A549 (cell line): ENCODE measurements around the gene TMSB15B. TPM values are rescaled to one million over a fixed set of nuclear protein-coding genes. Genes with fewer than 3 reads are reported as not detected.

Source experiments
- ATAC-seq, 2 experiments: fragments of 200-7000 bp in 1 of 2; fragments of >200 bp in 1 of 2; cut with Nextera tagmentation in 1 of 2; cut with Tn5 transposase in 1 of 2; 3 replicates each; pipeline versions ENCODE4 v1.8.0 to v1.9.1; 2018 to 2020; ENCODE audit warnings: mild to moderate bottlenecking in 1 of 2, moderate library complexity in 1 of 2
- CTCF ChIA-PET: fragments of 300-600 bp; sonication (Branson Sonifier 250); formaldehyde crosslinking; extraction: SDS; loops from one replicate; lab custom pipeline; 2021; ENCODE audit warnings: antibody characterized with exemption, inconsistent platforms; lab: Yijun Ruan, JAX
- POLR2A ChIA-PET: fragments of 350-600 bp; formaldehyde crosslinking; extraction: SDS; loops from one replicate; lab custom pipeline; 2021; ENCODE audit warnings: antibody characterized with exemption, inconsistent platforms; lab: Yijun Ruan, JAX
- DNase-seq, 2 experiments: peaks; one replicate each; pipeline versions ENCODE4 v3.0.0 to v3.0.0-alpha.2; 2011 to 2016; ENCODE audit warnings: low read depth in 1 of 2, low spot score in 1 of 2
- FAIRE-seq: peaks from 2 replicates; lab custom pipeline; 2011; peaks lifted over from hg19 to GRCh38; lab: Jason Lieb, UNC
- H3K27ac ChIP-seq, 2 experiments: fragments of >200 bp; sonication (Bioruptor Twin); formaldehyde crosslinking; 3 replicates each; pipeline ENCODE4 v1.5.1; 2016 to 2017
- H3K4me1 ChIP-seq: fragments of >200 bp; sonication (Bioruptor Twin); formaldehyde crosslinking; 3 replicates; pipeline ENCODE4 v1.6.1; 2016
- H3K4me2 ChIP-seq: fragments of >200 bp; sonication (Bioruptor Twin); formaldehyde crosslinking; 3 replicates; pipeline ENCODE4 v1.6.1; 2016
- H3K4me3 ChIP-seq: fragments of >200 bp; sonication (Bioruptor Twin); formaldehyde crosslinking; 3 replicates; pipeline ENCODE4 v1.5.1; 2016
- H3K9me3 ChIP-seq: fragments of >200 bp; sonication (Bioruptor Twin); formaldehyde crosslinking; 3 replicates; pipeline ENCODE4 v1.6.1; 2016
- BHLHE40 ChIP-seq: IDR thresholded peaks from 2 replicates; pipeline ENCODE4 v1.6.1; 2012; ENCODE audit warnings: low read depth, low read length, inconsistent platforms
- CHD2 ChIP-seq: fragments of 150-350 bp; IDR thresholded peaks from 2 replicates; pipeline ENCODE4 v1.6.1; 2014; ENCODE audit warnings: low read length; ENCODE audit not compliant: partially characterized antibody
- CTCF ChIP-seq: fragments of >200 bp; sonication (Bioruptor Twin); formaldehyde crosslinking; IDR thresholded peaks from 3 replicates; pipeline ENCODE4 v1.5.1; 2016
- EHF ChIP-seq: fragments of 250-450 bp; sonication (Bioruptor Pico); IDR thresholded peaks from 2 replicates; pipeline ENCODE4 v1.5.0; 2020; ENCODE audit warnings: mild to moderate bottlenecking
- ESRRA ChIP-seq: fragments of 150-350 bp; IDR thresholded peaks from 2 replicates; pipeline ENCODE4 v1.6.1; 2014; ENCODE audit warnings: mild to moderate bottlenecking, low read length, borderline replicate concordance
- HDAC2 ChIP-seq: fragments of 200-600 bp; sonication (generic); IDR thresholded peaks from 2 replicates; pipeline ENCODE4 v1.6.1; 2016
- HMGXB4 ChIP-seq: fragments of 250-450 bp; sonication (Bioruptor Pico); IDR thresholded peaks from 2 replicates; pipeline ENCODE4 v1.5.0; 2021; ENCODE audit warnings: mild to moderate bottlenecking, moderate library complexity, borderline replicate concordance
- HOXB13 ChIP-seq: fragments of 250-450 bp; sonication (Bioruptor Pico); IDR thresholded peaks from 2 replicates; pipeline ENCODE4 v1.5.0; 2020; ENCODE audit warnings: low read depth, mild to moderate bottlenecking, moderate library complexity
- JUN ChIP-seq, 2 experiments: fragments of >200 bp; sonication (Bioruptor Twin); formaldehyde crosslinking; IDR thresholded peaks; 2 replicates in 1 of 2; 3 replicates in 1 of 2; pipeline ENCODE4 v1.6.1; 2016 to 2017
- KDM5A ChIP-seq: fragments of 200-600 bp; sonication (generic); IDR thresholded peaks from 2 replicates; pipeline ENCODE4 v1.6.1; 2016; ENCODE audit warnings: antibody characterized with exemption, mild to moderate bottlenecking
- MAFK ChIP-seq: fragments of 450-650 bp; IDR thresholded peaks from 2 replicates; pipeline ENCODE4 v1.6.1; 2014; ENCODE audit not compliant: partially characterized antibody
- MAX ChIP-seq: IDR thresholded peaks from 2 replicates; pipeline ENCODE4 v1.6.1; 2012
- MAZ ChIP-seq: fragments of 150-350 bp; IDR thresholded peaks from 2 replicates; pipeline ENCODE4 v1.6.1; 2014; ENCODE audit warnings: antibody characterized with exemption, low read depth, low read length, borderline replicate concordance
- MYC ChIP-seq: IDR thresholded peaks from 2 replicates; pipeline ENCODE4 v1.6.1; 2012; ENCODE audit warnings: mild to moderate bottlenecking, inconsistent platforms, low read length, improper control_type of control experiment, borderline replicate concordance
- NFE2L2 ChIP-seq: fragments of 150-350 bp; conservative IDR thresholded peaks from 2 replicates; pipeline ENCODE4 v1.6.1; 2014; ENCODE audit warnings: low read length
- POLR2AphosphoS2 ChIP-seq: conservative IDR thresholded peaks from 2 replicates; pipeline ENCODE4 v1.6.1; 2012; ENCODE audit warnings: low read length, improper control_type of control experiment, inconsistent platforms
- RFX5 ChIP-seq: fragments of 450-650 bp; IDR thresholded peaks from 2 replicates; pipeline ENCODE4 v1.7.1; 2014; ENCODE audit warnings: antibody characterized with exemption, mild to moderate bottlenecking, moderate library complexity
- RNF2 ChIP-seq: fragments of 200-600 bp; sonication (generic); IDR thresholded peaks from 2 replicates; pipeline ENCODE4 v1.6.1; 2016; ENCODE audit warnings: low read depth, mild to moderate bottlenecking, antibody characterized with exemption, moderate library complexity, borderline replicate concordance
- SMC3 ChIP-seq: fragments of >200 bp; sonication (Bioruptor Twin); formaldehyde crosslinking; IDR thresholded peaks from 3 replicates; pipeline ENCODE4 v1.6.1; 2018; ENCODE audit warnings: inconsistent platforms
- USF2 ChIP-seq: fragments of 450-650 bp; IDR thresholded peaks from 2 replicates; pipeline ENCODE4 v1.6.1; 2014; ENCODE audit warnings: antibody characterized with exemption
- ZC3H11A ChIP-seq: fragments of 450-650 bp; IDR thresholded peaks from 2 replicates; pipeline ENCODE4 v1.6.1; 2014; ENCODE audit warnings: antibody characterized with exemption, mild to moderate bottlenecking
- ZFP36 ChIP-seq: fragments of 450-650 bp; IDR thresholded peaks from 2 replicates; pipeline ENCODE4 v1.6.1; 2014; ENCODE audit warnings: borderline replicate concordance; ENCODE audit not compliant: partially characterized antibody
- ZNF302 ChIP-seq: fragments of 250-450 bp; sonication (Bioruptor Pico); IDR thresholded peaks from 2 replicates; pipeline ENCODE4 v1.9.0; 2021; ENCODE audit warnings: inconsistent platforms, mild to moderate bottlenecking, moderate library complexity
- WGBS: methylation state at CpG from one replicate; pipeline ENCODE4 v1.1.6; 2017; ENCODE audit errors: missing lambda C conversion rate; 5-methylcytosine and 5-hydroxymethylcytosine counted together
- polyA plus RNA-seq, 4 experiments: library from polyadenylated mRNA; depleted of rRNA in 3 of 4; stranded (reverse); fragments of >200 nt; fragmentation: RNase III in 1 of 4; extraction: RNeasy Plus Mini Kit Qiagen cat#74134 plus additional on column Dnase treatment in 1 of 4; gene quantifications; 2 replicates in 3 of 4; 3 replicates in 1 of 4; pipeline ENCODE4 v1.2.3, GENCODE V29; 2011 to 2017

TMSB15B gene
- polyA plus RNA-seq, 2 of the 4 experiments (the other 2 are of a cell fraction) = 6.5 to 12.2 TPM

GRCh38 chrX:103927030-103927429, 35.4 kb upstream of the TMSB15B start:
- TF ChIP-seq CTCF = no peak
- TF ChIP-seq ZFP36 = no peak
- no peak for TF ChIP-seq KDM5A
- no peak for TF ChIP-seq USF2
- TF ChIP-seq RNF2 = no peak
- no peak for TF ChIP-seq ESRRA
- no peak for TF ChIP-seq BHLHE40
- TF ChIP-seq RFX5 = no peak
- no peak for TF ChIP-seq MAX
- no peak for TF ChIP-seq SMC3
- TF ChIP-seq HDAC2 = no peak
- TF ChIP-seq NFE2L2 = no peak
- TF ChIP-seq HOXB13 (CRISPR knock-in tag) = no peak
- no peak for TF ChIP-seq MYC
- no peak for TF ChIP-seq ZNF302 (CRISPR knock-in tag)
- TF ChIP-seq POLR2AphosphoS2 = no peak
- TF ChIP-seq HMGXB4 (CRISPR knock-in tag) = no peak
- no peak for TF ChIP-seq EHF (CRISPR knock-in tag)
- TF ChIP-seq CHD2 = no peak
- 63% methylated on average over 4 of the region's 4 CpGs for WGBS
- ChIA-PET CTCF (interaction anchor here (0.5 kb wide), 1 partner anchor 197 kb away, joined by 3 read pairs; no protein-coding TSS in a partner anchor), POLR2A (no interaction called here)
- ATAC-seq = no peak
- Histone ChIP-seq H3K4me3 (no peak overlapping the region), H3K27ac (no peak overlapping the region), H3K4me1 (no peaks in the 10 kb centered on the region), H3K9me3 (no peaks in the 10 kb centered on the region), H3K4me2 (no peak overlapping the region)
- FAIRE-seq = peak; percentile 68
- DNase-seq = no peak

- Histone ChIP-seq H3K27ac (no peak overlapping the region), H3K9me3 (no peaks in the 10 kb centered on the region), H3K4me2 (no peak overlapping the region), H3K4me3 (no peak overlapping the region), H3K4me1 (no peaks in the 10 kb centered on the region)
- no peak for DNase-seq
- WGBS = 53% methylated on average over 4 of the region's 4 CpGs
- no peak for ATAC-seq
- no peak for FAIRE-seq
- no peak for TF ChIP-seq MAZ
- peak; percentile 96 for TF ChIP-seq MAFK
- no peak for TF ChIP-seq NFE2L2
- no peak for TF ChIP-seq ZC3H11A
- TF ChIP-seq JUN (IDR thresholded peaks at IDR 0.05) = no peak
- ChIA-PET CTCF (interaction anchor here (0.7 kb wide), 1 partner anchor 10 kb away, joined by 4 read pairs; no protein-coding TSS in a partner anchor), POLR2A (no interaction called here)
These were observed 34.8 kb upstream of the TMSB15B start for GRCh38 chrX:103927633-103928032.
